Measurements from ENCODE around the gene ATAD3C. TPM values are rescaled to one million over a fixed set of nuclear protein-coding genes. Genes with fewer than 3 reads are reported as not detected.

Gene ATAD3C
- total RNA-seq, 1 donor from 2014 or later = 1.8 TPM

DNA sequence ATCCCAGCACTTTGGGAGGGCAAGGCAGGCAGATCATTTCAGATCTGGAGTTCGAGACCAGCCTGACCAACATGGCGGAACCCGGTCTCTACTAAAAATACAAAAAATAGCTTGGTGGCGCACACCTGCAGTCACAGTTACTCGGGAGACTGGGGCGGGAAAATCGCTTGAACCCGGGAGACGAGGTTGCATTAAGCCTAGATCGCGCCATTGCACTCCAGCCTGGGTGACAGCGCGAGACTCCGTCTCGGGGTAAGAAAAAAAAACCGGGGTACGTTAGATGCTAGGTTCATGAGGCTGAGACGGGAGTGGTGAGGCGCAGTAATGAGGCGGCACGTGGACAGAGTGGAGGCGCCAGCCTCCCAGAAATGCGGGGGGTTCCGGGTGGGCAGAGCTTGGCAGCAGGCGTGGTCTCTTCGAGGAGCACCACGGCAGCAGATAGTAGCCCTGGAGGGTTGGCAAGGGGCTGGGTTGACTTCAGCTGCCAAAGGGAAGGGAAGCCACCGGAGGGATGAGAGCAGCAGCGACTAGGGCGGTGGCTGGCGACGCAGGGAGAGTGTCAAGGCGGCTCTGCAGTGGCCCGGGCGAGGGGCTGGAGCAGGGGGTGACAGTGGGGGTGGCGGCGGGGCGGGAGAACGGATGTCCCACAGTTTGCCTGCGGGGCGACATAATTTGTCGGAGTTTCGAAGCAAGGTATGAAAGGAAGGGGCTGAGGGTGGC, 43.2 kb upstream of the ATAD3C start:
- FAIRE-seq (no peak), DNase-seq (ENCODE audit: low read depth) (no peak)
- Histone ChIP-seq H3K27me3 (ENCODE audit: insufficient read depth, low read length) (no peaks in the 10 kb centered on the region), H3K9ac (ENCODE audit: low read length) (peak overlapping the region; percentile 87), H3K27ac (ENCODE audit: low read depth, low read length) (peak overlapping the region; percentile 76), H3K79me2 (ENCODE audit: insufficient read depth, low read length) (peaks cover 74% of the 10 kb centered on the region), H4K20me1 (ENCODE audit: insufficient read depth, low read length) (peaks cover 33% of the 10 kb centered on the region), H3K4me2 (ENCODE audit: low read length) (peak overlapping the region; percentile 97), H2AFZ (ENCODE audit: low read depth, low read length) (peak overlapping the region; percentile 79), H3K4me3 (ENCODE audit: insufficient read depth, low read depth, low read length) (peak overlapping the region; percentile 78), H3K36me3 (ENCODE audit: insufficient read depth, low read length) (peaks cover 16% of the 10 kb centered on the region), H3K4me1 (ENCODE audit: insufficient read depth, low read length) (peaks cover 20% of the 10 kb centered on the region), H3K9me3 (ENCODE audit: insufficient read depth, low read depth, low read length) (no peaks in the 10 kb centered on the region)
- H3K9me3 Mint-ChIP-seq (ENCODE audit: unreplicated experiment) = no peaks in the 10 kb centered on the region
- peaks cover 16% of the 10 kb centered on the region for H3K36me3 Mint-ChIP-seq (ENCODE audit: low read depth, unreplicated experiment)
- peaks cover 39% of the 10 kb centered on the region for H3K4me1 Mint-ChIP-seq (ENCODE audit: low read depth, unreplicated experiment)
- H3K4me3 Mint-ChIP-seq (ENCODE audit: unreplicated experiment) = peak overlapping the region; percentile 94
- TF ChIP-seq EZH2 (IDR thresholded peaks at IDR 0.05; ENCODE audit: insufficient read depth, low read length) (no peak), CTCF (IDR thresholded peaks at IDR 0.05; ENCODE audit: insufficient read depth, low read depth, low read length) (no peak)
- H3K27ac Mint-ChIP-seq (ENCODE audit: unreplicated experiment) = peak overlapping the region; percentile 87
- H3K27me3 Mint-ChIP-seq (ENCODE audit: low read depth, unreplicated experiment) = no peaks in the 10 kb centered on the region

GRCh38 chr1:1406821-1407635, 42.5 kb upstream of the ATAD3C start, which contains the start of gene MRPL20:
TSS of gene MRPL20 (minus strand) at chr1:1407293. CDS start at chr1:1407217, 76 bp downstream.
- peak within 1 kb of the TSS; percentile 97 for H3K4me2 ChIP-seq (ENCODE audit: low read length)
- peaks cover 26% of the 10 kb centered on the region for H4K20me1 ChIP-seq (ENCODE audit: insufficient read depth, low read length)
- peaks cover 67% of the 10 kb centered on the region for H3K79me2 ChIP-seq (ENCODE audit: insufficient read depth, low read length)
- no peaks in the 10 kb centered on the region for H3K9me3 Mint-ChIP-seq (ENCODE audit: unreplicated experiment)
- H3K9ac ChIP-seq (ENCODE audit: low read length) = peak within 1 kb of the TSS; percentile 87
- FAIRE-seq (no peak), DNase-seq (ENCODE audit: low read depth) (peak; percentile 76)
- H3K4me1 ChIP-seq (ENCODE audit: insufficient read depth, low read length) = peaks cover 20% of the 10 kb centered on the region
- H3K4me1 Mint-ChIP-seq (ENCODE audit: low read depth, unreplicated experiment) = peaks cover 32% of the 10 kb centered on the region
- peaks cover 13% of the 10 kb centered on the region for H3K36me3 ChIP-seq (ENCODE audit: insufficient read depth, low read length)
- no peaks in the 10 kb centered on the region for H3K27me3 ChIP-seq (ENCODE audit: insufficient read depth, low read length)
- peak within 1 kb of the TSS; percentile 79 for H2AFZ ChIP-seq (ENCODE audit: low read depth, low read length)
- peak within 1 kb of the TSS; percentile 78 for H3K4me3 ChIP-seq (ENCODE audit: insufficient read depth, low read depth, low read length)
- no peaks in the 10 kb centered on the region for H3K9me3 ChIP-seq (ENCODE audit: insufficient read depth, low read depth, low read length)
- H3K36me3 Mint-ChIP-seq (ENCODE audit: low read depth, unreplicated experiment) = peaks cover 18% of the 10 kb centered on the region
- no peak for TF ChIP-seq EZH2 (IDR thresholded peaks at IDR 0.05; ENCODE audit: insufficient read depth, low read length)
- TF ChIP-seq CTCF (IDR thresholded peaks at IDR 0.05; ENCODE audit: insufficient read depth, low read depth, low read length) = no peak
- peak within 1 kb of the TSS; percentile 94 for H3K4me3 Mint-ChIP-seq (ENCODE audit: unreplicated experiment)
- H3K27ac Mint-ChIP-seq (ENCODE audit: unreplicated experiment) = peak within 1 kb of the TSS; percentile 88
- H3K27me3 Mint-ChIP-seq (ENCODE audit: low read depth, unreplicated experiment) = no peaks in the 10 kb centered on the region
- H3K27ac ChIP-seq (ENCODE audit: low read depth, low read length) = peak within 1 kb of the TSS; percentile 76
